ENCODE data around the gene ARHGAP45.
A peak's percentile ranks its signal among the peaks of the same experiment; 100 is the strongest.
"Not testable (repeated sequence)": the region's sequence is repeated elsewhere in the genome, so short reads cannot be mapped to it uniquely, and the experiment has no call there.

The ARHGAP45 gene

GRCh38 chr19:1066748-1067340 lies at the start of gene ARHGAP45:
Gene ARHGAP45, plus strand, starts transcription at chr19:1067167. Its CDS starts 239 bp downstream, at chr19:1067406.
- peak; percentile 69 to 77 for DNase-seq (ENCODE audit: low read depth in 2 of 2)

- DNase-seq (ENCODE audit: low read depth in 2 of 2), result no peak
These were observed 49.1 kb upstream of the ARHGAP45 start for GRCh38 chr19:1017906-1018305.

GRCh38 chr19:1018393-1018792 lies 48.6 kb upstream of the ARHGAP45 start:
- no peak for DNase-seq (ENCODE audit: low read depth in 2 of 2)

- DNase-seq (ENCODE audit: low read depth in 2 of 2), result no peak
These were observed 47.9 kb upstream of the ARHGAP45 start for GRCh38 chr19:1018932-1019615.

- DNase-seq (ENCODE audit: low read depth in 2 of 2), result no peak
These were observed 47.4 kb upstream of the ARHGAP45 start for GRCh38 chr19:1019616-1019961.

- no peak for DNase-seq (ENCODE audit: low read depth in 2 of 2)
These were observed 46.7 kb upstream of the ARHGAP45 start for GRCh38 chr19:1019980-1020867.

GRCh38 chr19:1020868-1021425 lies 46.0 kb upstream of the ARHGAP45 start, which contains the start of gene TMEM259:
Gene TMEM259, minus strand, starts transcription at chr19:1021123. Its CDS starts 127 bp downstream, at chr19:1020996.
- peak; percentile 94 to 96 for DNase-seq (ENCODE audit: low read depth in 2 of 2)

- not testable (repeated sequence) for DNase-seq (ENCODE audit: low read depth in 2 of 2)
These were observed 43.1 kb upstream of the ARHGAP45 start for GRCh38 chr19:1023883-1024188.

- not testable (repeated sequence) for DNase-seq (ENCODE audit: low read depth in 2 of 2)
These were observed 41.9 kb upstream of the ARHGAP45 start for GRCh38 chr19:1025080-1025479.

- peak; percentile 64 to 65 for DNase-seq (ENCODE audit: low read depth in 2 of 2)
These were observed 40.8 kb upstream of the ARHGAP45 start, which contains the start of gene CNN2 for GRCh38 chr19:1025960-1026782. Gene CNN2, plus strand, starts transcription at chr19:1026608. Its CDS starts 54 bp downstream, at chr19:1026662.

GRCh38 chr19:1026783-1027649 lies 40.0 kb upstream of the ARHGAP45 start:
- no peak for DNase-seq (ENCODE audit: low read depth in 2 of 2)

GRCh38 chr19:1027650-1028061 lies 39.3 kb upstream of the ARHGAP45 start:
- DNase-seq (ENCODE audit: low read depth in 2 of 2), result no peak

GRCh38 chr19:1028062-1028926 lies 38.7 kb upstream of the ARHGAP45 start:
- no peak for DNase-seq (ENCODE audit: low read depth in 2 of 2)

- no peak for DNase-seq (ENCODE audit: low read depth in 2 of 2)
These were observed 34.6 kb upstream of the ARHGAP45 start for GRCh38 chr19:1032264-1032867.

- no peak for DNase-seq (ENCODE audit: low read depth in 2 of 2)
These were observed 30.9 kb upstream of the ARHGAP45 start for GRCh38 chr19:1035998-1036621.

GRCh38 chr19:1037621-1038064 lies 29.3 kb upstream of the ARHGAP45 start:
- DNase-seq (ENCODE audit: low read depth in 2 of 2), result no peak

GRCh38 chr19:1038978-1039645 lies 27.9 kb upstream of the ARHGAP45 start:
- DNase-seq (ENCODE audit: low read depth in 2 of 2), result no peak

Measured in stimulated activated CD4-positive, alpha-beta T cell treated with anti-CD3 and anti-CD28 coated beads, Interleukin-4, amount 100 ng/mL, for 48 hours (primary cell).